ENCODE data around the gene ACOT7. TPM values are rescaled to one million over a fixed set of nuclear protein-coding genes. Genes with fewer than 3 reads are reported as not detected.
A peak's percentile ranks its signal among the peaks of the same experiment; 100 is the strongest.

Gene ACOT7
- total RNA-seq, 1 donor from 2014 or later: 48.1 TPM

DNA sequence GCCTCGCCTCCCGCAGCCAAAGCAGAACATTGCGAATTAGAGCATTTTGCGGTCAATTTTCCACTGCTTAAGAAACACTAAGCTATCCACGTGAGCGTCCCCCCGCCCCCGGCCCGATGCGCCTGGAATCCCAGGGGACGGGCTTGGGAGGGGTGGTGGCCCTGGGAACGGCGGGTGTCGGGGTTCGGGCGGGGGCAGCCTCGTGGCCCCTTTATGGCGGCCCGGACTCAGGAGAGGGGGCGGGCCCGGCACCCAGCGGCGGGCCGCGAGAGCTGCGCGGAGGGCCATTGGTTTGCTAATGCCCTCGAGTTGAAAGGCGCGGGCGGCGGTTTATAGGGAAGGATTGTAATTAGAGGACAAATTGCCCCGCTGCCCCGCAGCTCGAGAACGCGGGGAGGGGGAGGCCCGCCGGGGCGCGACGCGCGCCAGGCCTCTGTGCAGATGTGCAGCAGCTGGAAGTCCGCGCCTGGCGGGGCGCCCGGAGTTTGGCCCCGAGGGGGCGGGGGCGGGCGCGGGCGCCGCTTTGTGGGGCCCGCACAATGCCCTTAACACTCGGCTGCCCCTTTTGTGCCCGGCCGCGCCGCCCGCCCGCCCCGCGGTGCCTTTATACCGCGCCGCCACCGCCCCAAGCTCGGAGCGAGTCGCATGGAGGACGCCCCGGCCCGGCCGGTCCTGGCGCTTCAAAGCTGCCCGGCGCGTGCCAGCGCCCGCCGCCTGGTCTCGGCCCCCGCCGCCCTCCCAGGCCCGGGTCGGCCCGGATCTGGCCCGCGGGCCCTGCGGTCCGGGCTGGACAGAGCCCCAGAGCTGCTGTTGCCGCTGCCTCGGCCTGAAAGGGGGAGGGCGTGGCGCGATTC is 151.5 kb downstream of the ACOT7 start:
- H3K27ac Mint-ChIP-seq (ENCODE audit: unreplicated experiment): no peak overlapping the region

DNA sequence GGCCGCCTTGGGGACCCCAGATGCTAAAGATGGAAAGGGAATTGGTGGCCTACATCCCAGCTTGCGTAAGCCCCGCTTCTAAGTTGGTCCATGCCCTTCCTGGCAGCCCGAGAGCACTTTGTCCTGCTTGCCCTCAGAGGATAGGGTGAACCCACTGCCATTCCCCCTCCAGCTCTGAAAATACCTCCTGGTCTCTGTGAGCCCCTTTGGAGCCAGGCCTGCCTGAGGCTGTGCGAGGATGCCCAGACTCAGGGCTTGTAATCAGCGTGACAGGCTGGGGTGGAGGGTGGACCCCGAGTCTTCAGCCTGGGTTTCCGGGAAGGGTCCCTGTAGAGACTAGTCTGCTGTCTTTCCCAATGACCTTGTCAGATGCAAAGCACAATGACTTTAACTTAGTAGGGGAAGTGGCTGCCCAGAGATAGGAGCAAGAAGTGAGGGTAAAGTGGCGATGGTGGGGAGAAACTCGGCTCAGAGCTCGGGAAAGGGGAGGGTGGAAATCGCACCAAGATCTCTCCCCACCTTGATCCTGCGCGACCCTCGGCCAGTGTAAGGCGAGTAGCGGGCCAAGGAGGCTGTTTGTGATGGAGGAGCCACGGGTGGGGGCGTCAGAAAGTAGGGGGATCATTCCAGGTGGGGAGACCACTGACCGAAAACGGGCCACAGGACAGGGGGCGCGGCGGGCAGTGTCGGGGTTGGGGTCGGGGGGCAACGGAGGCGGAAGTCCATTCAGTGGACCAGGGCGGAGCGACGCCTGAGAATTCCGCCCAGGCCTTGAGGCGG is 152.3 kb downstream of the ACOT7 start:
- H3K36me3 Mint-ChIP-seq (ENCODE audit: low read depth): no peaks in the 10 kb centered on the region
- no peak for DNase-seq (ENCODE audit: low spot score)
- no peaks in the 10 kb centered on the region for H3K9me3 Mint-ChIP-seq (ENCODE audit: low read depth)
- peak overlapping the region; percentile 49 for H3K4me3 Mint-ChIP-seq (ENCODE audit: unreplicated experiment)
- H3K27ac Mint-ChIP-seq (ENCODE audit: unreplicated experiment): no peak overlapping the region
- TF ChIP-seq, protein P1, sequence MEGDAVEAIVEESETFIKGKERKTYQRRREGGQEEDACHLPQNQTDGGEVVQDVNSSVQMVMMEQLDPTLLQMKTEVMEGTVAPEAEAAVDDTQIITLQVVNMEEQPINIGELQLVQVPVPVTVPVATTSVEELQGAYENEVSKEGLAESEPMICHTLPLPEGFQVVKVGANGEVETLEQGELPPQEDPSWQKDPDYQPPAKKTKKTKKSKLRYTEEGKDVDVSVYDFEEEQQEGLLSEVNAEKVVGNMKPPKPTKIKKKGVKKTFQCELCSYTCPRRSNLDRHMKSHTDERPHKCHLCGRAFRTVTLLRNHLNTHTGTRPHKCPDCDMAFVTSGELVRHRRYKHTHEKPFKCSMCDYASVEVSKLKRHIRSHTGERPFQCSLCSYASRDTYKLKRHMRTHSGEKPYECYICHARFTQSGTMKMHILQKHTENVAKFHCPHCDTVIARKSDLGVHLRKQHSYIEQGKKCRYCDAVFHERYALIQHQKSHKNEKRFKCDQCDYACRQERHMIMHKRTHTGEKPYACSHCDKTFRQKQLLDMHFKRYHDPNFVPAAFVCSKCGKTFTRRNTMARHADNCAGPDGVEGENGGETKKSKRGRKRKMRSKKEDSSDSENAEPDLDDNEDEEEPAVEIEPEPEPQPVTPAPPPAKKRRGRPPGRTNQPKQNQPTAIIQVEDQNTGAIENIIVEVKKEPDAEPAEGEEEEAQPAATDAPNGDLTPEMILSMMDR (IDR thresholded peaks at IDR 0.05): no peak
- peaks cover 35% of the 10 kb centered on the region for H3K27me3 Mint-ChIP-seq (ENCODE audit: low read depth)
- peaks cover 11% of the 10 kb centered on the region for H3K4me1 Mint-ChIP-seq (ENCODE audit: low read depth)

More for the DNA sequence above, 151.5 kb downstream of the ACOT7 start:
- no peak for DNase-seq (ENCODE audit: low spot score)
- TF ChIP-seq, protein P1 (IDR thresholded peaks at IDR 0.05): no peak
- H3K9me3 Mint-ChIP-seq (ENCODE audit: low read depth): no peaks in the 10 kb centered on the region
- peak overlapping the region; percentile 49 for H3K4me3 Mint-ChIP-seq (ENCODE audit: unreplicated experiment)
- no peaks in the 10 kb centered on the region for H3K36me3 Mint-ChIP-seq (ENCODE audit: low read depth)
- peaks cover 40% of the 10 kb centered on the region for H3K27me3 Mint-ChIP-seq (ENCODE audit: low read depth)
- H3K4me1 Mint-ChIP-seq (ENCODE audit: low read depth): peaks cover 15% of the 10 kb centered on the region

DNA sequence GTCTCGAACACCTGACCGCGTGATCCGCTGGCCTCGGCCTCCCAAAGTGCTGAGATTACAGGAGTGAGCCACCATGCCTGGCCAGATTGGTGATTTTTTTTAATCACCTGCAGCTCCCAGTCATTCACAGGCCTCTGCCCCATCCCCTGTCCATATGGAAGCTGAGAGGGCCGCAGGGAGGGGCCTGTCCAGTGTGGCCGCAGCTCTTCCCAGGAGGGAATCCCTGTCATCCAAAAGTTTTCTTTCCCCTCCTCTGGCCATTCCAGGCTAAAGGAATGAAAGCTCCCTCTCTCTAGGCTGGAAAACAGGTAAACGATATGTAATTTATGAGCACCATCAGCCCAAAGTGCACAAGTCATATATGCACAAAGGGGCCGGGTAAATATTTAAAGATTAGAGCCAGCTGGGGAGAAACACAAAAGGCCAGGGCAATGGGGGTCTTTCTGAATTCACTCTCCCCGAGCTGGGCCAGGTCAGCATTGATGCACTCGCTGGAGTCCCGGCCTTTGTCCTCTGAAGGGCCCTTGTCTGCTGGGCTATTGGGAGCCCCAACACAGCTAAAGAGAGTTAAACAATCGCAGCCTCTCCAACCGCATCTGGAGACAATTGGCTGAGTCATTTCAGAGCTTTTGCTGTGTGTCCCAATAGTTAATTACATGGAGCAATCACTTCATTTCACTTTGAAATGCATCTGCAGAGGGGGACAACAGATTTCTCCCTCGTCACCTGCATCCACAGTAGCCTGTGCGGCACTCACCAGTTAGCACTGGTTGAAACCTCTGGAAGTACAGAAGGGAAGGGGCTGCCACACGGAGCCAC is 153.4 kb downstream of the ACOT7 start:
- no peak for DNase-seq (ENCODE audit: low spot score)
- H3K9me3 Mint-ChIP-seq (ENCODE audit: low read depth): no peaks in the 10 kb centered on the region
- H3K36me3 Mint-ChIP-seq (ENCODE audit: low read depth): no peaks in the 10 kb centered on the region
- H3K27me3 Mint-ChIP-seq (ENCODE audit: low read depth): peaks cover 34% of the 10 kb centered on the region
- H3K27ac Mint-ChIP-seq (ENCODE audit: unreplicated experiment): no peak overlapping the region
- no peak overlapping the region for H3K4me3 Mint-ChIP-seq (ENCODE audit: unreplicated experiment)
- H3K4me1 Mint-ChIP-seq (ENCODE audit: low read depth): peaks cover 7% of the 10 kb centered on the region
- TF ChIP-seq, protein P1 (IDR thresholded peaks at IDR 0.05): no peak

DNA sequence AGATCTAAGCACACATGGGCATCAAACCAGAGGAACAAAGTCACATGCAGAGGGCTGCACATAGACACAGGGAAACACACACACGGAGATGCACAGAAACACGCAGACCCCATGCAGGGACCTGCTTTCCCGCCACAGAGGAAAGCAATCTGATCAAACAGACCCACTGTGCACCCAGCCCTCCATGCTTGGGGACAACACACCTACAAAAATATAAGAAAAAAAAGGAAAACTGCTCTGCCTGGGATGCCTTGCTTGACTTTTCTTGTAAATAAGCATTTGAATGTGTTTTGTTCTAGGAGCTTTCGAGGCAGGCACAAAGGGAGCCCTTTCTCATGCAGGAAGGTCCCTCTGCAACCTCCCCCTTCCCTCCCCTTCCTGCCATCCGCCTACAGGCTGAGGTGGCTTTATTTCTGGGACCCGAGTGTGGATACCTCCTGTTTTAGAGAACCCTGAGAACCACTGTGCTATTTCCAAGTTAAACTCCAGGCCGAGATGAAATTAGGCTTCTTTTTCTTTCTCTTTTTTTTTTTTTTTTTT is 154.3 kb downstream of the ACOT7 start:
- DNase-seq (ENCODE audit: low spot score): no peak
- Mint-ChIP-seq H3K36me3 (ENCODE audit: low read depth) (no peaks in the 10 kb centered on the region), H3K27ac (ENCODE audit: unreplicated experiment) (no peak overlapping the region), H3K27me3 (ENCODE audit: low read depth) (peaks cover 31% of the 10 kb centered on the region), H3K4me3 (ENCODE audit: unreplicated experiment) (no peak overlapping the region), H3K9me3 (ENCODE audit: low read depth) (no peaks in the 10 kb centered on the region), H3K4me1 (ENCODE audit: low read depth) (peaks cover 15% of the 10 kb centered on the region)
- TF ChIP-seq, protein P1 (IDR thresholded peaks at IDR 0.05): no peak
